NCI-H69 (cell line): ENCODE measurements around the gene ARHGDIA.
"Not testable (repeated sequence)": the region's sequence is repeated elsewhere in the genome, so short reads cannot be mapped to it uniquely, and the experiment has no call there.

ENCODE experiments used
- DNase-seq: peaks from one replicate; lab custom pipeline; 2025; lab: John Stamatoyannopoulos, UW

Gene ARHGDIA

GRCh38 chr17:81870981-81871386 lies at the start of gene ARHGDIA:
TSS of gene ARHGDIA (minus strand) at chr17:81871337. CDS start at chr17:81869930, 1,407 bp downstream.
- no peak for DNase-seq

- DNase-seq, result no peak
Measured at GRCh38 chr17:81918832-81919545, 47.9 kb upstream of the ARHGDIA start.

DNA sequence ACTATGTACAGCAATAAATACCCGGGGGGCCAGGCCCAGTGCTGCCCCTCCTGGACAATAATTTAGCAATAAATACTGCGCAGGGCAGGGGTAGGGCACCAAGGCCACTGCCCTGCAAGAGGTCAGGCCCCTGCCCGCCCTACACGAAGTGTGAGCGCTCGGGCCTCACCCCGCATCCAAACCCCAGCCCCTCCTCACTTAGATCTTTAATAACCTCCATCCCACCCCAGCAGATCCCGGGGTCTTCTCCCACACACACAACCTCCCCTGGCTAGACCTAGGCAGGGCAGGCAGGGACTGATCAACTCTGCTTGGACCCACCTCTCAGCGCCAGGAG lies 47.2 kb upstream of the ARHGDIA start:
- not testable (repeated sequence) for DNase-seq

- peak; percentile 89 for DNase-seq
Measured at GRCh38 chr17:81917565-81918332, 46.6 kb upstream of the ARHGDIA start, which contains the start of gene SIRT7. TSS of gene SIRT7 (minus strand) at chr17:81918176. CDS start at chr17:81918131, 45 bp downstream.

DNA sequence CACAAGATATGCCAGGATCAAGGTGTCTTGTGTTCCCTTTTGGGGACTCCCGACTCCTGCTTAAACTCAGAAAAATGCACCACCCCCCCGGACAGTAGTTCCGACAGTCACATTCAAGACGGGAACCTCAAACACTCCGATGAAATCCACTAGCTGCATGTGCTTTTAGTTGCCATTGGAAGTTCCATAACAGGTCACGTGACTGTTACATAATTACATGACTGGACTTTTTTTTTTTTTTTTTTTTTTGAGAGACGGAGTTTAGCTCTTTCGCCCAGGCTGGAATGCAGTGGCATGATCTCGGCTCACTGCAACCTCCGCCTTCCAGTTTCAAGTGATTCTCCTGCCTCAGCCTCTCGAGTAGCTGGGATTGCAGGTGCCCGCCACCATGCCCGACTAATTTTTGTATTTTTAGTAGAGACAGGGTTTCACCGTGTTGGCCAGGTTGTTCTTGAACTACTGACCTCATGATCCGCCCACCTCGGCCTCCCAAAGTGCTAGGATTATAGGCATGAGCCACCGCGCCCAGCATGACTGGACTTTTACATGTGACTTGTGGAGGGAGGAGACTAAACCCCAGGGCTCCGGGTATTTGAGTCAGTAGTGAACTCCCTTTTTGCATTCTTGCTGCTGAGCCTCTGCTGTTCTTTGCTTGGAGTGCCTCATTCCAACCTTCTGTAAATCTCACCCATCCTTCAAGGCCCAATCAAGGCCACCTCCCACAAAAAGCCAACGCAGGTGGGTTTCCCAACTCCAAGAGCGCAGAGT lies 45.3 kb upstream of the ARHGDIA start:
- DNase-seq, result no peak

- no peak for DNase-seq
Measured at GRCh38 chr17:81915331-81915730, 44.2 kb upstream of the ARHGDIA start.

DNA sequence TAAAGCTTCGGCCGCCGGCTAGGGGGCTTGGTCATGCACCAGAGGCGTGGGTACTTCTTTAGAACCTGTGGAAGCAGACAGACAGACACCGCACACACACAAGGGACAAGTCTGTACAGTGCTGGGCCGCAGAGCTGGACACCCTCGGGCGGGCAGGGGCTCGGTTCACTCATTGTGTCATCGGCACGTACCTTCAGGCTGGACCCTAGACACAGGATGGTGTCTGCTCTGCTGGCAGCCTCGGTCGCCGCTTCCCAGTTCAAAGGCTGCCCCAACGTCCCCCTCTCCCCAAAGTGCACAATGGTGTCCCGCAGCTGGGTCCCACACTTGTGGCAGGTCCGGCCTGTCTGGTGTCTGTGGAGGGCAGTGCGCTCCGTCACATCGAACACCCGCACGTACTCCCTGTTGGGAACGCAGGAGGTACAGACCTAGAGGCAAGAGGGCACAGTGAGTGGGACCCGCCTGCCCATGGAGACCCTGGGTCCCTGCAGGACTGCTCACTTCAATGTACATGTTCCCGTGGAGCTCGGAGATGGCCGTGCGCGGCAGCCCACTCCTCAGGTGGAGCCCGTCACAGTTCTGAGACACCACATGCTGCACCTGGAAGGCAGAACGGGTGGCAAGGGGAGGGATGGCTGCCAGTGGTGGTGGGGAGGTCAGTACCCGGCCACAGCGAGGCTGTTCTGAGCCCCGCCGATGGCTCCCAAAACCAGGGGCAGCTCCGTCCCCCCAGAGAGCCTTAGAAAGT lies 43.1 kb upstream of the ARHGDIA start:
- no peak for DNase-seq

- no peak for DNase-seq
Measured at GRCh38 chr17:81913394-81914102, 42.4 kb upstream of the ARHGDIA start.

GRCh38 chr17:81912441-81913309 lies 41.5 kb upstream of the ARHGDIA start:
- no peak for DNase-seq

GRCh38 chr17:81911969-81912368 lies 40.8 kb upstream of the ARHGDIA start:
- no peak for DNase-seq

DNA sequence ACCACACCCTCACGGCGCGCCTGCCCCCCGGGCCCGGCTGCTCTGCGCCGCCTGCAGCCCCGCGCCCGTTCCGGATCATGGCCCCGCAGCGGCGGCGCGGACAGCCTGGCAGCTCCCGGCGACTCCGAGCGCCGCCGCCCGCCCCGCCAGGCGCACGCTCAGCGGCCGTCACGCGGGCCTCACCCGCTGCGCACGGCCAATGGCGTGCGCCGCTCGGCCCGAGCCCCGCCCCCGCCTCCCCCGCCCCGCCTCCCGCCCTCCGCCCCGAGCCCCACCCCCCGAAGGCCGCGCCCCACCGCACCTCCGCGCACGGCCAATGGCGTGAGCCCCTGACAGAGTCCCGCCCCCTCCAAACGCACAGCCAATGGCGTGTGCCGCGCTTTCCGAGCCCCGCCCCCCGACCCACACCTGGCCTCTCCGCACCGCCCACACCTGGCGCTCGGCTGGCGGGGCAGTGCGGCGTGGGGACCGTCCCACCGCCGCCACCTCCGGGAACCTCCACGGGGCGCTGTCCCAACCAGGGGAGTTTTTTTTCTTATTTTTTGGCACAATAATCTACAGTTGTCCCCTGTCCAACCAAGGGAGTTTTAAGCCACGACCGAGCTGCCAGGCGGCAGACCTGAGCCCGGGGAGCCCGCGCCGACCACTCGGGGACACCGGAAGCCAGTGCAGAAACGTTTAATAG lies 40.3 kb upstream of the ARHGDIA start, which contains the start of gene PCYT2:
Gene PCYT2 (minus strand): TSS at position 123 of the 685 bp plus-strand sequence. CDS start 44 bp downstream, at position 79.
- peak; percentile 97 for DNase-seq

DNA sequence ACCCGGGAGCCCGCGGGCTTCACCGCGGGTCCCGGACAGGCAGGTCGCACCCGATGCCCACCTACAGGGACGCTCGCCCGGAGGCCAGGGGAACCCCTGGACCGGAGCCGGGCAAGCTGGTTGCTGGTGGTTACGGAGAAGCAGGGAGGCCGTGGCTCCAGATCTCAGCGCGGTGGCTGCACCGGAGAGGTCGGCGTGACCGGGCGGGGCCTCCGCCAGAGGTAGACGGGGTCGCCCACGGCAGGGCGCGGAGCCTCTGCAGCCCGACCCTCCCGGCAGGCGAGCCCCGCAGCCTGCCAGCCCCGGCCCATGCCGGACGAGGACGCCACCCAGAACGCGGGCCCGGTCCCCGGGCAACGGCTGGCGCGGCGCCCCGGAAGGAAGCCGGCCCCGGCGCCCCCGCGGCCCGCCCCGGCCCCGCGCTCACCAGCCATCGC lies 39.7 kb upstream of the ARHGDIA start:
- peak; percentile 67 for DNase-seq

- peak; percentile 60 for DNase-seq
Measured at GRCh38 chr17:81909966-81910839, 39.1 kb upstream of the ARHGDIA start.

- DNase-seq, result no peak
Measured at GRCh38 chr17:81909231-81909630, 38.1 kb upstream of the ARHGDIA start.

GRCh38 chr17:81908793-81909192 lies 37.7 kb upstream of the ARHGDIA start:
- no peak for DNase-seq

- DNase-seq, result no peak
Measured at GRCh38 chr17:81907219-81908145, 36.3 kb upstream of the ARHGDIA start.

GRCh38 chr17:81906476-81907218 lies 35.5 kb upstream of the ARHGDIA start:
- peak; percentile 35 for DNase-seq
